Dendritic cell treated with granulocyte-macrophage colony-stimulating factor and Interleukin-4, amounts not matched to agents 40 ng/mL and 50 ng/mL, for 4 days (primary cell): ENCODE data around the gene SH3RF1.

Experiments used
- H3K27ac Mint-ChIP-seq: one replicate; pipeline ENCODE4 v1.8.0; 2022; ENCODE audit warnings: mild to moderate bottlenecking, mixed read lengths
- H3K27me3 Mint-ChIP-seq: one replicate; pipeline ENCODE4 v1.8.0; 2022; ENCODE audit warnings: mild to moderate bottlenecking, mixed read lengths
- H3K36me3 Mint-ChIP-seq: one replicate; pipeline ENCODE4 v1.8.0; 2022; ENCODE audit warnings: low read depth, mixed read lengths
- H3K4me1 Mint-ChIP-seq: one replicate; pipeline ENCODE4 v1.8.0; 2022; ENCODE audit warnings: low read depth, mixed read lengths
- H3K4me3 Mint-ChIP-seq: one replicate; pipeline ENCODE4 v1.8.0; 2022; ENCODE audit warnings: mild to moderate bottlenecking, moderate library complexity, mixed read lengths
- H3K9me3 Mint-ChIP-seq: one replicate; pipeline ENCODE4 v1.8.0; 2022; ENCODE audit warnings: mixed read lengths
- intact Hi-C: fragments of 100-400 bp; cut with micrococcal nuclease; formaldehyde crosslinking; loops from one replicate; pipeline ENCODE4 v1.15.0; 2022

SH3RF1 gene

DNA sequence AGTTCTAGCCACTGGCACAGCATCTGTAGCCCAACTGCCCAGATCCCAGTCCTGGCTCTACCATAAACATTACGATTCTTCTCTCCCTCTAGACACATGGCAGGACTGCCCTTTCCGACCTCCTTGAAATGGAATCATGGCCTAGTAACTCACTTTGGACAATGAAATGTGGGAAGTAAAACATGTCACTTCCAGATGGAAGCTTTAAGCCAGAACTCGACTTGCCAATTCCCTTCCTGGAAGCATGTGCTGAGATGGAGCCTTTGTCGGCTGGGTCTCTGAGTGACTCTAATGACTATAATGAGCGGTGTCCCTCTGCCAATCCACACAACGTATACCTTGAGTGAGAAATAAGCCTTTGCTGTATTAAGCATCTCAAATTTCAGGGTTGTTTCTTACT is 34.7 kb downstream of the SH3RF1 start:
- Mint-ChIP-seq H3K36me3 (no peaks in the 10 kb centered on the region), H3K4me3 (no peak overlapping the region), H3K4me1 (peaks cover 6% of the 10 kb centered on the region), H3K27ac (no peak overlapping the region), H3K9me3 (no peaks in the 10 kb centered on the region), H3K27me3 (no peaks in the 10 kb centered on the region)
- intact Hi-C loops: no loop called here

- no peak overlapping the region for H3K27ac Mint-ChIP-seq
- H3K4me1 Mint-ChIP-seq: peaks cover 6% of the 10 kb centered on the region
- H3K4me3 Mint-ChIP-seq: no peak overlapping the region
- H3K36me3 Mint-ChIP-seq: no peaks in the 10 kb centered on the region
- no peaks in the 10 kb centered on the region for H3K27me3 Mint-ChIP-seq
- H3K9me3 Mint-ChIP-seq: no peaks in the 10 kb centered on the region
- intact Hi-C loops: no loop called here
Observed at GRCh38 chr4:169234137-169234855, 36.5 kb downstream of the SH3RF1 start.

DNA sequence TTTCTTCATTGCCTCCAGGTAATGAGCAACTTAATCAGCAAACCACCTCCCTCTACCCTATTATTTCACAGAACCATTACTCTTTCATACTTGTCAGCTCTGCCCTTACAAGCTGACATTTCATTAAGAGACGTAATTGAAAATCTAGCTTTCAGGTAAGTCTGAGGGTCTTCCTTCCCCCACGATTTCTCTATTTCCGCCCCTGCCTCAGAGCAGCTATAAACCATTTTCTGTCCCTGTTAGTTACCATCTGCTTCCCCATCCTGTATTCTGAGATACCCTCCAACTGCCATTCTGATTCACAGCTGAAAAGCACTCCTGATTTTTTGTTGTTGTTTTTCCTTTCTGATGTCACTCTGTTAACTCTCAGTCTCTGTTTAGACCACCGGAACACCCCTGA is 37.1 kb downstream of the SH3RF1 start:
- intact Hi-C loops: no loop called here
- H3K27ac Mint-ChIP-seq: no peak overlapping the region
- H3K9me3 Mint-ChIP-seq: no peaks in the 10 kb centered on the region
- no peak overlapping the region for H3K4me3 Mint-ChIP-seq
- H3K4me1 Mint-ChIP-seq: peaks cover 6% of the 10 kb centered on the region
- no peaks in the 10 kb centered on the region for H3K36me3 Mint-ChIP-seq
- no peaks in the 10 kb centered on the region for H3K27me3 Mint-ChIP-seq

GRCh38 chr4:169231647-169232262 is 39.0 kb downstream of the SH3RF1 start:
- Mint-ChIP-seq H3K9me3 (no peaks in the 10 kb centered on the region), H3K36me3 (no peaks in the 10 kb centered on the region), H3K27ac (no peak overlapping the region), H3K4me3 (no peak overlapping the region), H3K4me1 (no peaks in the 10 kb centered on the region), H3K27me3 (no peaks in the 10 kb centered on the region)
- intact Hi-C loops: no loop called here

GRCh38 chr4:169229571-169230028 is 41.2 kb downstream of the SH3RF1 start:
- H3K4me3 Mint-ChIP-seq: no peak overlapping the region
- no peaks in the 10 kb centered on the region for H3K4me1 Mint-ChIP-seq
- intact Hi-C loops: no loop called here
- no peaks in the 10 kb centered on the region for H3K9me3 Mint-ChIP-seq
- H3K36me3 Mint-ChIP-seq: no peaks in the 10 kb centered on the region
- no peaks in the 10 kb centered on the region for H3K27me3 Mint-ChIP-seq
- H3K27ac Mint-ChIP-seq: no peak overlapping the region

- Mint-ChIP-seq H3K9me3 (no peaks in the 10 kb centered on the region), H3K27me3 (no peaks in the 10 kb centered on the region), H3K4me1 (no peaks in the 10 kb centered on the region), H3K36me3 (no peaks in the 10 kb centered on the region), H3K4me3 (no peak overlapping the region), H3K27ac (no peak overlapping the region)
- intact Hi-C loops: no loop called here
Observed at GRCh38 chr4:169228076-169228475, 42.7 kb downstream of the SH3RF1 start.

- no peaks in the 10 kb centered on the region for H3K9me3 Mint-ChIP-seq
- no peak overlapping the region for H3K4me3 Mint-ChIP-seq
- intact Hi-C loops: no loop called here
- no peaks in the 10 kb centered on the region for H3K4me1 Mint-ChIP-seq
- no peak overlapping the region for H3K27ac Mint-ChIP-seq
- H3K36me3 Mint-ChIP-seq: no peaks in the 10 kb centered on the region
- H3K27me3 Mint-ChIP-seq: no peaks in the 10 kb centered on the region
Observed at GRCh38 chr4:169226565-169226964, 44.2 kb downstream of the SH3RF1 start.

- no peaks in the 10 kb centered on the region for H3K9me3 Mint-ChIP-seq
- H3K4me3 Mint-ChIP-seq: no peak overlapping the region
- no peaks in the 10 kb centered on the region for H3K4me1 Mint-ChIP-seq
- H3K27ac Mint-ChIP-seq: no peak overlapping the region
- H3K36me3 Mint-ChIP-seq: no peaks in the 10 kb centered on the region
- intact Hi-C loops: no loop called here
- H3K27me3 Mint-ChIP-seq: no peaks in the 10 kb centered on the region
Observed at GRCh38 chr4:169225812-169226211, 44.9 kb downstream of the SH3RF1 start.

GRCh38 chr4:169225058-169225751 is 45.6 kb downstream of the SH3RF1 start:
- Mint-ChIP-seq H3K27ac (no peak overlapping the region), H3K36me3 (no peaks in the 10 kb centered on the region), H3K4me3 (no peak overlapping the region), H3K4me1 (no peaks in the 10 kb centered on the region), H3K27me3 (no peaks in the 10 kb centered on the region), H3K9me3 (no peaks in the 10 kb centered on the region)
- intact Hi-C loops: no loop called here

DNA sequence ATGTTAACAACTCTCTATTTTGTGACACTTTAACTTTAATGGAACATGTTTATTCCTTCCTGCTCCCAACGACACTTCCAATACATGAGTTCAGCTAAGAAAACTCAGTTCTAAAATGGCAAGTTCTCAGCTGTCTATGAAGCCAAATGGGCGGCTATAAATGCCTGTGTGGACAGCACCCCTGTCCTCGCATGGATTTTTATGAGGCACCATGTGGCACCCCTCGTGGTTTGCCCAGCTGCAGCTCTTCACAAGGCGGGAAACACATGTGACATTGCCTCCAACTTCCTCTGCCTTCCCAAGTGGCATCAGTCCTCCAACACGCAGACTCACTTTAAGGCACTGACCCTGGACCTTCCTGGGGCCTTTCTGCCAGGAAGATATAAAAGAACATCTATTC is 48.0 kb downstream of the SH3RF1 start:
- Mint-ChIP-seq H3K27me3 (no peaks in the 10 kb centered on the region), H3K4me1 (no peaks in the 10 kb centered on the region), H3K27ac (no peak overlapping the region), H3K36me3 (no peaks in the 10 kb centered on the region), H3K9me3 (no peaks in the 10 kb centered on the region), H3K4me3 (no peak overlapping the region)
- intact Hi-C loops: no loop called here

DNA sequence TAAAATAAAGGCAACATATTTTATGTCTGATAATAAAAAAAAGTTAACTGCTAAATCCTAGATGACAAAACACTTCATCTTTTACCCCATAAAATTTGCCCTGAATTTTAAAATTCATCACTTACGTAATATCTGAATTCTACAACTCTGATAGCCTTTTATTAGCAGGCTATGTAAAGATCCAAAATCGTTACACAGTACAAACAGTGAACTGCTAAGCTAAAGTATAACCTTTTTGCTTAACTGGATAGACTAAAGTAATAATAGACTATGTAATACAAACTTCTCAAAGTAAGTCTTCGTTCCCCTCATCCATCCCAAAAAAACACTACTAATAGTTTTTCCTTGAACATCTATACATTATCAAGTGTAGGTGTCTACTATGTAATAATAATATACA is 49.1 kb downstream of the SH3RF1 start:
- H3K27ac Mint-ChIP-seq: no peak overlapping the region
- no peaks in the 10 kb centered on the region for H3K36me3 Mint-ChIP-seq
- no peaks in the 10 kb centered on the region for H3K9me3 Mint-ChIP-seq
- no peaks in the 10 kb centered on the region for H3K4me1 Mint-ChIP-seq
- H3K4me3 Mint-ChIP-seq: no peak overlapping the region
- H3K27me3 Mint-ChIP-seq: no peaks in the 10 kb centered on the region
- intact Hi-C loops: no loop called here

DNA sequence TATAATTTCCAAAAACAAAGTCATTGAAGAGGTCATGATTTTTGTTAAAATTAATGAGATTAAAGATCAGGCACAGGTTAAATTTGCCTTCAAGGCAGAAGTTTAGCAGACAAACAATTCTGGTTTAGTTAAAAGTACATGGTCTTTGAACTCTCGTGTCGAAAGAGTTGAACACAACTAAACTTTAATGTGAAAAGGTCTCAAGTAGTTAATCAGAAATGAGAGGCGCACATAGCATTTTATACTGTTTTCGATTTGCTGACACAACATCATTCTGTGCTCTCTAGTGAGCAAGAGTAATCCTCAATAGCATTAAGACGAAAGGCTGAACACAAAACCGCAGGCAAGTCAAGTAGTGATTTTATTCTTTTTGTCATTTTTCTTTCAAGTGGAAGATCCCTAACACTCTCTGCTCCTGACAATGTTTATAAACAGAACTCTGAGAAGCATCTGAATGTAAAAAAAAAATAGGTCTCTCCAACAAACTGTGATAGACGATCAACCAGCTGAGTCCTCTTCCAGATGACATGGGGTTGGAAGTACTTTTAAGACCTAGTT is 49.8 kb downstream of the SH3RF1 start:
- Mint-ChIP-seq H3K4me1 (no peaks in the 10 kb centered on the region), H3K4me3 (no peak overlapping the region), H3K27ac (no peak overlapping the region), H3K36me3 (no peaks in the 10 kb centered on the region), H3K27me3 (no peaks in the 10 kb centered on the region), H3K9me3 (no peaks in the 10 kb centered on the region)
- intact Hi-C loops: no loop called here

DNA sequence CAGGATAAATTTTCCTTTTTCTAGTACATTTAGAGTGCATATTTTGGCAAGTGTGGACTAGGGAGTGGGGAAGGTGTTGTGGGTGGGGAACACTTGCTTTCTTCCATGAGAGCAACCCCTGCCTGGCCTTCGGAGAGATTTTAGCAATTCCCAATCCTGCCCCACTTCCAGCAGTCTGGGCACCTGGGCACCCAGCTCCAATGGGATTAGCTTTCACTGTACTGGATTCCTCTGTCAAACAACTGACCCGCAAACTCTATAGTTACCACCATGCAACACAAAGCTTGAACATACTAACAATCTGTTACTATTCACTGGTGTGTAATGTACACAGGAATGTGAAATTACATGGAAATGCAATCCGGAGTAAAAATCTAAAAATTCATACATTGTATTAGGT is 50.3 kb downstream of the SH3RF1 start:
- intact Hi-C loops: no loop called here
- Mint-ChIP-seq H3K27ac (no peak overlapping the region), H3K27me3 (no peaks in the 10 kb centered on the region)

DNA sequence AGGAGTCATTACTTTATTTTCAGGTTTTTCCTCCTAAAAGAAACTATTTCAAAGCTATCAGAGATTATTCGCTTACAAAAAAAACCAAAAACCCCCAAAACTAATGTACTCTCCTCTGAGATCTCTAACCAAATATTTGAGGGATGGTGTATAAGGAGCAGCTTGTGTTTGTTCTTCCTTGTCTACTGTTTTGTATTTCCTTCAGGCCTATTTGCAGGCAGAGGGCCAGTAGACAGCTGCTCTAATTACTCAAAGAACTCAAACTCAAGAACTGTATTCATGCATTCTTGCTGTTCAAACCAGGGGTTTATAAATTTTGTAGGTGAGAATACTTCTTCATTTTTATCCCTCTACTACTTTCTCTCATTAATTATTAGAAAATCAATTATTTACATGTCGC is 51.3 kb downstream of the SH3RF1 start:
- intact Hi-C loops: no loop called here
- H3K4me1 Mint-ChIP-seq: no peaks in the 10 kb centered on the region
- H3K36me3 Mint-ChIP-seq: no peaks in the 10 kb centered on the region
- H3K9me3 Mint-ChIP-seq: peaks cover under 1% of the 10 kb centered on the region
- H3K27ac Mint-ChIP-seq: no peak overlapping the region
- H3K27me3 Mint-ChIP-seq: no peaks in the 10 kb centered on the region
- no peak overlapping the region for H3K4me3 Mint-ChIP-seq

More for the DNA sequence above, 50.3 kb downstream of the SH3RF1 start:
- Mint-ChIP-seq H3K36me3 (no peaks in the 10 kb centered on the region), H3K4me1 (no peaks in the 10 kb centered on the region), H3K9me3 (no peaks in the 10 kb centered on the region), H3K4me3 (no peak overlapping the region)
